ENCODE data around the gene MYO1G. TPM values are rescaled to one million over a fixed set of nuclear protein-coding genes. Genes with fewer than 3 reads are reported as not detected.
A peak's percentile ranks its signal among the peaks of the same experiment; 100 is the strongest.

MYO1G gene
- total RNA-seq, 1 experiment from 2014 or later: 0.17 TPM

GRCh38 chr7:44990109-44991023, 11.6 kb upstream of the MYO1G start:
- no peak for TF ChIP-seq EZH2 (IDR thresholded peaks at IDR 0.05; ENCODE audit: borderline replicate concordance, low read depth, low read length, poor library complexity, severe bottlenecking)
- TF ChIP-seq, protein P1, sequence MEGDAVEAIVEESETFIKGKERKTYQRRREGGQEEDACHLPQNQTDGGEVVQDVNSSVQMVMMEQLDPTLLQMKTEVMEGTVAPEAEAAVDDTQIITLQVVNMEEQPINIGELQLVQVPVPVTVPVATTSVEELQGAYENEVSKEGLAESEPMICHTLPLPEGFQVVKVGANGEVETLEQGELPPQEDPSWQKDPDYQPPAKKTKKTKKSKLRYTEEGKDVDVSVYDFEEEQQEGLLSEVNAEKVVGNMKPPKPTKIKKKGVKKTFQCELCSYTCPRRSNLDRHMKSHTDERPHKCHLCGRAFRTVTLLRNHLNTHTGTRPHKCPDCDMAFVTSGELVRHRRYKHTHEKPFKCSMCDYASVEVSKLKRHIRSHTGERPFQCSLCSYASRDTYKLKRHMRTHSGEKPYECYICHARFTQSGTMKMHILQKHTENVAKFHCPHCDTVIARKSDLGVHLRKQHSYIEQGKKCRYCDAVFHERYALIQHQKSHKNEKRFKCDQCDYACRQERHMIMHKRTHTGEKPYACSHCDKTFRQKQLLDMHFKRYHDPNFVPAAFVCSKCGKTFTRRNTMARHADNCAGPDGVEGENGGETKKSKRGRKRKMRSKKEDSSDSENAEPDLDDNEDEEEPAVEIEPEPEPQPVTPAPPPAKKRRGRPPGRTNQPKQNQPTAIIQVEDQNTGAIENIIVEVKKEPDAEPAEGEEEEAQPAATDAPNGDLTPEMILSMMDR (conservative IDR thresholded peaks at IDR 0.05; ENCODE audit: low read depth, low read length): no peak
- no peak overlapping the region for H3K4me3 ChIP-seq (ENCODE audit: low read depth, low read length, poor library complexity, severe bottlenecking)
- H3K36me3 ChIP-seq (ENCODE audit: insufficient read depth, low read length, poor library complexity, severe bottlenecking): peaks cover 6% of the 10 kb centered on the region
- ChIA-PET CTCF (no interaction called here), POLR2A (ENCODE audit: low non-redundant PET) (no interaction called here)
- no peaks in the 10 kb centered on the region for H3K9me3 ChIP-seq (ENCODE audit: low read depth, low read length, poor library complexity, severe bottlenecking)
- intact Hi-C loops (cut with micrococcal nuclease; ENCODE audit: unreplicated experiment): no loop called here
- H3K27ac ChIP-seq (ENCODE audit: low read depth, low read length, poor library complexity, severe bottlenecking): peak overlapping the region; percentile 28
- no peaks in the 10 kb centered on the region for H3K27me3 ChIP-seq (replicated peaks; ENCODE audit: insufficient read depth, low read depth, low read length, poor library complexity)
- H3K4me1 ChIP-seq (ENCODE audit: insufficient read depth, low read length, poor library complexity, severe bottlenecking): peaks cover 12% of the 10 kb centered on the region
- DNase-seq (ENCODE audit: low spot score): peak; percentile 55
- BruUV-seq (replicated peaks): no TSS peak

DNA sequence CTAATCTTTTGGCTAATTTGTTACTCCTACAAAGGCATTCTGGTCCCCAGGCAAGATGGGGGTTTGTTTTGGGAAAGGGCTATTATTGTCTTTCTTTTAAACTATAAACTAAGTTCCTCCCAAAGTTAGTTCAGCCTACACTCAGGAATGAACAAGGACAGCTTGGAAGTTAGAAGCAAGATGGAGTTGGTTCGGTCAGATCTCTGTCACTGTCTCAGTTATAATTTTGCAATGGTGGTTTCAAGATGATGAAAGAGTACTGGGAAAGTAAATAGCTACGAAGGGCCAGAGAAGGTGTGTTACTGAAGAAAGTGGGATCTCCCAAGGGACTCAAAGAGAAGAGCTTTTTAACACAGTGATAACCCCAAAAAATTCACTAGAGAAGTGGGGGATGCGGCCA, 10.3 kb upstream of the MYO1G start:
- Histone ChIP-seq H3K27me3 (replicated peaks; ENCODE audit: insufficient read depth, low read depth, low read length, poor library complexity) (no peaks in the 10 kb centered on the region), H3K36me3 (ENCODE audit: insufficient read depth, low read length, poor library complexity, severe bottlenecking) (peaks cover 19% of the 10 kb centered on the region), H3K27ac (ENCODE audit: low read depth, low read length, poor library complexity, severe bottlenecking) (no peak overlapping the region), H3K4me1 (ENCODE audit: insufficient read depth, low read length, poor library complexity, severe bottlenecking) (peaks cover 23% of the 10 kb centered on the region), H3K9me3 (ENCODE audit: low read depth, low read length, poor library complexity, severe bottlenecking) (no peaks in the 10 kb centered on the region), H3K4me3 (ENCODE audit: low read depth, low read length, poor library complexity, severe bottlenecking) (no peak overlapping the region)
- CTCF ChIA-PET: no interaction called here
- intact Hi-C loops (cut with micrococcal nuclease; ENCODE audit: unreplicated experiment): loop anchor here (10.0 kb wide), 1 partner anchor 134 kb away; no protein-coding TSS in a partner anchor
- TF ChIP-seq, protein P1 (conservative IDR thresholded peaks at IDR 0.05; ENCODE audit: low read depth, low read length): no peak
- no peak for TF ChIP-seq EZH2 (IDR thresholded peaks at IDR 0.05; ENCODE audit: borderline replicate concordance, low read depth, low read length, poor library complexity, severe bottlenecking)
- no peak for DNase-seq (ENCODE audit: low spot score)
- POLR2A ChIA-PET (ENCODE audit: low non-redundant PET): no interaction called here
- BruUV-seq (replicated peaks): no TSS peak

GRCh38 chr7:44988701-44989100, 9.9 kb upstream of the MYO1G start:
- peaks cover 25% of the 10 kb centered on the region for H3K4me1 ChIP-seq (ENCODE audit: insufficient read depth, low read length, poor library complexity, severe bottlenecking)
- TF ChIP-seq, protein P1 (conservative IDR thresholded peaks at IDR 0.05; ENCODE audit: low read depth, low read length): no peak
- no peak for TF ChIP-seq EZH2 (IDR thresholded peaks at IDR 0.05; ENCODE audit: borderline replicate concordance, low read depth, low read length, poor library complexity, severe bottlenecking)
- no peak for DNase-seq (ENCODE audit: low spot score)
- POLR2A ChIA-PET (ENCODE audit: low non-redundant PET): no interaction called here
- BruUV-seq (replicated peaks): no TSS peak
- H3K27ac ChIP-seq (ENCODE audit: low read depth, low read length, poor library complexity, severe bottlenecking): no peak overlapping the region
- CTCF ChIA-PET: no interaction called here
- no peak overlapping the region for H3K4me3 ChIP-seq (ENCODE audit: low read depth, low read length, poor library complexity, severe bottlenecking)
- no peaks in the 10 kb centered on the region for H3K9me3 ChIP-seq (ENCODE audit: low read depth, low read length, poor library complexity, severe bottlenecking)
- peaks cover 23% of the 10 kb centered on the region for H3K36me3 ChIP-seq (ENCODE audit: insufficient read depth, low read length, poor library complexity, severe bottlenecking)
- intact Hi-C loops (cut with micrococcal nuclease; ENCODE audit: unreplicated experiment): loop anchor here (10.0 kb wide), 1 partner anchor 134 kb away; no protein-coding TSS in a partner anchor
- H3K27me3 ChIP-seq (replicated peaks; ENCODE audit: insufficient read depth, low read depth, low read length, poor library complexity): no peaks in the 10 kb centered on the region
